C4-2B (cell line): Measurements from ENCODE around the gene RAB6B.

Experiments
- ZFX ChIP-seq: fragments of 450-650 bp; IDR thresholded peaks from 2 replicates; pipeline ENCODE4 v1.6.1; 2017
- TF ChIP-seq, protein P1 (sequence below): fragments of 450-650 bp; conservative IDR thresholded peaks from 2 replicates; pipeline ENCODE4 v1.5.1; 2017; ENCODE audit warnings: mild to moderate bottlenecking

DNA sequence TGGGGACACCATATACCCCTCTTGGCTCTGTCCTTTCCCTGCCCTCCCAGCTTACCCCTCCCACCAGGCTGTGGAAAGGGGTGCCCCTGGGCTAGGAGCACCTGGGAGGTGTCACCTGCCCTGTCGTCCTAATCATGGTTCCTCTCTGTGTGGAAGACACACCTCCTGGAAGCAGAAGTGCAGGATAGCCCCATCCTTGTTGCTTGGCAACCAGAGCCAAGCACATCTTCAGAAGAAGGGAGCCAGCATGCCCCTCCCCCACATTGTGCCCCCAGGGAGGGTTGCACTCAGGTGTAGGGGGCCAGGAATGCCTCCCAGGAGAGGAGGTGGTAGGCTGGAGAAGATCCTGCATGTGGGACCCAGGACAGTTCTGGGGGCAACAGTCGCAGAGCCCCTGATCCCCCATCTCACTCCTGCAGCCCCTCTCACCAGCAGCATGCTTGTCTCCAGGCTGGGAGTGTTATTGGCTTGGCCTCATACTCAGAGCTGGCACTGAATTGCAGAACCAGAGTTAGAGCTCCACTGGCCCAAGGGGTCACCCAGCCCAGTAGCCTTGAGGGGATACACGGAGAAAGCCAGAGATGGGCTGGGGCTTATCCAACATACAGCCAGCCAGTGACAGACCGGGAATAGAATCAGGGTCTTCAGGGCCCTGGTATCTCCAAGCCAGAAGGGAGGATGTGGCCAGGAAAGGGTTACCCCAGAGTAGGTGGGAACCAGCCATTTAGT, 8.4 kb downstream of the RAB6B start:
- TF ChIP-seq, protein P1, sequence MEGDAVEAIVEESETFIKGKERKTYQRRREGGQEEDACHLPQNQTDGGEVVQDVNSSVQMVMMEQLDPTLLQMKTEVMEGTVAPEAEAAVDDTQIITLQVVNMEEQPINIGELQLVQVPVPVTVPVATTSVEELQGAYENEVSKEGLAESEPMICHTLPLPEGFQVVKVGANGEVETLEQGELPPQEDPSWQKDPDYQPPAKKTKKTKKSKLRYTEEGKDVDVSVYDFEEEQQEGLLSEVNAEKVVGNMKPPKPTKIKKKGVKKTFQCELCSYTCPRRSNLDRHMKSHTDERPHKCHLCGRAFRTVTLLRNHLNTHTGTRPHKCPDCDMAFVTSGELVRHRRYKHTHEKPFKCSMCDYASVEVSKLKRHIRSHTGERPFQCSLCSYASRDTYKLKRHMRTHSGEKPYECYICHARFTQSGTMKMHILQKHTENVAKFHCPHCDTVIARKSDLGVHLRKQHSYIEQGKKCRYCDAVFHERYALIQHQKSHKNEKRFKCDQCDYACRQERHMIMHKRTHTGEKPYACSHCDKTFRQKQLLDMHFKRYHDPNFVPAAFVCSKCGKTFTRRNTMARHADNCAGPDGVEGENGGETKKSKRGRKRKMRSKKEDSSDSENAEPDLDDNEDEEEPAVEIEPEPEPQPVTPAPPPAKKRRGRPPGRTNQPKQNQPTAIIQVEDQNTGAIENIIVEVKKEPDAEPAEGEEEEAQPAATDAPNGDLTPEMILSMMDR = no peak
- no peak for TF ChIP-seq ZFX
